SU-DHL-6 (cell line): ENCODE results near the gene PDHX.

ENCODE experiments used
- CTCF ChIP-seq: fragments of 200-600 bp; sonication (generic); IDR thresholded peaks from one replicate; pipeline ENCODE4 v1.5.1; 2017; ENCODE audit warnings: antibody characterized with exemption, mild to moderate bottlenecking, low read length, moderate library complexity; ENCODE audit not compliant: insufficient read depth, poor library complexity, severe bottlenecking
- EZH2phosphoT487 ChIP-seq: fragments of 200-600 bp; sonication (generic), shearing (Covaris generic); conservative IDR thresholded peaks from 2 replicates; pipeline ENCODE4 v1.6.1; 2018; ENCODE audit warnings: mild to moderate bottlenecking, antibody characterized with exemption, low read length, moderate library complexity, mixed read lengths

- TF ChIP-seq EZH2phosphoT487, result no peak
- TF ChIP-seq CTCF, result no peak
These were observed 43.4 kb downstream of the PDHX start for GRCh38 chr11:34959770-34960169.
